Cardiac septum (tissue), 1 donor: ENCODE results near the gene OLA1. TPM values are rescaled to one million over a fixed set of nuclear protein-coding genes. Genes with fewer than 3 reads are reported as not detected.
"Not testable (repeated sequence)": the region's sequence is repeated elsewhere in the genome, so short reads cannot be mapped to it uniquely, and the experiment has no call there.

ENCODE experiments used
- DNase-seq: peaks from one replicate; pipeline ENCODE4 v3.0.0-alpha.2; 2020; ENCODE audit warnings: low spot score
- intact Hi-C: fragments of 100-400 bp; cut with DNase I; formaldehyde crosslinking; loops from one replicate; pipeline ENCODE4 v1.14.0; 2022
- long read RNA-seq: library from polyadenylated mRNA; unstranded; transcript quantifications from one replicate; pipeline ENCODE4 v2.0.0, GENCODE V29; 2021
- total RNA-seq: library from RNA; stranded (reverse); fragmentation: NEBNext Ultra II Directional; extraction: Animal tissue kit (Norgen Biotek cat#: 25700); gene quantifications from one replicate; pipeline ENCODE4 v1.2.1, GENCODE V29; 2021
- donor health status: DM: no; HTN: no; CAD: no.

OLA1 gene
- 51.2 TPM for total RNA-seq
- long read RNA-seq, full-length matches to known transcripts, result 61 of 64 reads
- long read RNA-seq, partial matches to known transcripts, result 1 of 64 reads
- long read RNA-seq, other reads (novel, unspliced or antisense), result 2 of 64 reads

DNA sequence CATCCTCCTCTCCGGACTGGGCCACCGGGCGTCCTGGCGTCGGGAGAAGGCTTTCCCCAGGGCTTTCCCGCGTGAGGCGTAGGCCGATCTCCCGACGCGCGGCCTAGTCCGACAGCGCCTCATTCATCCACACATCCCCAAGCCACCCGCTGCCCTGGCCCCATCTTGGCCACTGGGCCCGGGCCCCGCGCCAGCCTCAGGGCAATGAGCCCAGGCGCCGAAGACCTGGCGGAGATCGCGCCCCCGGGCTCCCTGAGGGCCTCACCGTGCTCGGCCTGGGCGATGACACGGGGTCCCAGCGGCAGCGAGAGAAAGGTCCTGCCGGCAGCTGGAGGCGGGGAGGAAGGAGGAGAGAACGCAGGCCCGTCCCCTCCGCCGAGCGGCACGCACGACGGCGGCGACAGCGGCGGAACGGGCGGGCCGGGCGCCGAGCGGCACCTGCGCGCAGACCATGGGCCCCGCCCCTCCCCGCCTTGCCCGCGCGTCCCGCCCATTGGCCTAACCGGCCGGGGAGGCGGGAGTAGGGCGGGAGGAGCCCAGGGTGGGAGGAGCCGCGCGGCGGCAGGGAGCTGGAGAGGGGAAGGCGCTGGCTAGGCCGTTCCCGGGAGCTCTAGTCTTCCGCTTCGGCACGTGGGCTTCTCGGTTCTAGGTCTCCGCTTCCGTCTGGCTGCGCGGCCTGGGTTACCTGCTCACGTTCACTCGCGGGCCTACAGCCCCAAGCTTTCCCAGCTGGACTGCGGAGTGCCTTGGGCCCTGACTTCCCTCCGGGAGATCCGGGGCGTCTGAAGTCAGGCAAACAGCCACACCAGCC, at the start of gene OLA1:
OLA1 (minus strand) TSS at position 346 of the 811 bp plus-strand sequence. CDS start 1,717 bp downstream, outside the sequence.
- intact Hi-C loops, result loop anchor here (2.0 to 10.0 kb wide), 2 partner anchors 86 to 214 kb away; partner anchors contain the start of gene SP9
- DNase-seq, result peak; percentile 97

DNA sequence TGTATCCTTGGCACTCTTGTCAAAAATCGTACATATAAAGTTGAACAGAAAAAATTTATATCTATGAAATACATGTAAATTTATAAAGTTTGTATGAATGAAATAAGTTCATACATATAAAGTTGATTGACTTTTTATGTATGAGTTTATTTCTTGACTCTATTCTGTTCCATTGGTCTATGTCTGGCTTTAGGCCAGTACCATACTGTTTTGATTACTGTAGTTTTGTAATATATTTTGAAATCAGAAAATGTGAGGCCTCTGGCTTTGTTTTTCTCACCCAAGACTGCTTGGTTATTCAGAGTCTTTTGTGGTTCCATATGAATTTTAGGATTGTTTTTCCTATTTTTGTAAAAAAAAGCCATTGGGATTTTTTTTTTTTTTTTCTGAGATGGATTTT, 44.6 kb upstream of the OLA1 start:
- intact Hi-C loops, result no loop called here
- no peak for DNase-seq

DNA sequence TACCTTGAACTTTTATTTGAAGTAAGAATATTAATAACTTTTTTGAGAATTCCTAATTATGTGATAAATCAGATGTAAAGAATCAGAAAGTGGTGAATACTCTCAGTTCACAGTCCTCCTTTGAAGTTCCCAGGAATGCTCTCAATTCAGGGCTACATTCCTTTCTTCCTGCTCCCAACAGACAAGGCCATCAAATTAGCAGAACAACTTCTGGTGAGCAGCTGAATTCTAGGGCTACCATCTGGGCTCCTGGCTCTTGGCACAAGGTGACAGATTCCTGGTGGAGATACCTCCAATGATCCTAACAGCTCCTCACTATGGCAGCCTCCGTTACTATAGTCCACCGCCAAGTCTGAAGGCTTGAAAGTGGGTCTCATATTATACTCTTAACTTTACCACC, 37.8 kb upstream of the OLA1 start:
- intact Hi-C loops, result no loop called here
- no peak for DNase-seq

DNA sequence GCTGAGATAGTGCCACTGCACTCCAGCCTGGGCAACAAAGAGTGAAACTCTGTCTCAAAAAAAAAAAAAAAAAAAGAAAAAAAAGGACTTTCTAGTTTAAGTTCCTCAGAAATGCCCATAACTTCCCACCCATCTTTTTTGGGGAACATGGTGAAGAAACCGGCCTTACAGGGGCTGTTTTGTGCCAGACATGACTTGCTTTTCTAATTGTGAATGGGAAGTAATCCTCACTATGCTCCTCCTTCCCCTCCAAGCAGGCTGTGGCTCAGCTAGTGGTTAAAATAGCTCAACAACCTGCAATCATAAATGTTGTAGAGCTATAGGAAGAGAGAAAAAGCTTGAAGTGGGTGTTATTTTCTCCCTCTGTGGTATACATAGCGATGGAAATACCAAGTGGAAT, 34.1 kb upstream of the OLA1 start:
- DNase-seq, result no peak
- intact Hi-C loops, result no loop called here

DNA sequence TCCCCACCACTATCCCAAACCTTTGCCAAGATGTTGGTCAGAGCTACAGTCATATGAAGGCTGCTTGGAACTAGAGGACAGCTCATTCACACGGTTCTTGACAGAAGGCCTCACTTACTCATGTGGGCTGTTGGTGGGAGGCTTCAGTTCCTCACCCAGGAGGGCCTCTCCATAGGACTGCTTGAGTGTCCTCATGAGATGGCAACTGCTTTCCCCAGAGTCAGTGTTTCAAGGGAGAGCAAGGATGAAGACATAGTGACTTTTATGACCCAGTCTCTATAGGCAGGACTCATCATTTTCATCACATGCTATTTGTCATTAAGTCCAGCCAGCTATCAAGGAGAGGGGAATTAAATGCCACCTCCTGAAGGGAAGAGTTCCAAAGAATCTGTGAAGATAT, 33.4 kb upstream of the OLA1 start:
- DNase-seq, result no peak
- intact Hi-C loops, result no loop called here

DNA sequence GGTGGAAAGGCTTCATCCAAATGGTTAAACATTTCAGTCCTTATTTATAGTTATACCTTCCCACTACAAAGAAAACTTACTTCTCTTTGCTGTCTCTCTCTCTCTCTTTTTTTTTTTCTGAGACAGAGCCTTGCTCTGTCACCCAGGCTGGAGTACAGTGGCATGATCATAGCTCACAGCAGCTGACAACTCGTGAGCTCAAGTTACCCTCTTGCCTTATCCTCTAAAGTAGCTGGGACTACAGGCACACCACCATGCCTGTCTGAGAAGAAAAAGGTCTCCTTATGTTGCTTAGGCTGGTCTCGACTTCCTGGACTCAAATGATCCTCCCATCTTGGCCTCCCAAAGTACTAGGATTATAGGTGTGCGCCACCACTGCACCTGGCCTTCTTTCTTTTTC, 32.3 kb upstream of the OLA1 start:
- intact Hi-C loops, result no loop called here
- no peak for DNase-seq

DNA sequence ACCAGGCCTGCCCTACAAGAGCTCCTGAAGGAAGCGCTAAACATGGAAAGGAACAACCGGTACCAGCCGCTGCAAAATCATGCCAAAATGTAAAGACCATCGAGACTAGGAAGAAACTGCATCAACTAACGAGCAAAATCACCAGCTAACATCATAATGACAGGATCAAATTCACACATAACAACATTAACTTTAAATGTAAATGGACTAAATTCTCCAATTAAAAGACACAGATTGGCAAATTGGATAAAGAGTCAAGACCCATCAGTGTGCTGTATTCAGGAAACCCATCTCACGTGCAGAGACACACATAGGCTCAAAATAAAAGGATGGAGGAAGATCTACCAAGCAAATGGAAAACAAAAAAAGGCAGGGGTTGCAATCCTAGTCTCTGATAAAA, 21.9 kb upstream of the OLA1 start:
- intact Hi-C loops, result not testable (repeated sequence)

DNA sequence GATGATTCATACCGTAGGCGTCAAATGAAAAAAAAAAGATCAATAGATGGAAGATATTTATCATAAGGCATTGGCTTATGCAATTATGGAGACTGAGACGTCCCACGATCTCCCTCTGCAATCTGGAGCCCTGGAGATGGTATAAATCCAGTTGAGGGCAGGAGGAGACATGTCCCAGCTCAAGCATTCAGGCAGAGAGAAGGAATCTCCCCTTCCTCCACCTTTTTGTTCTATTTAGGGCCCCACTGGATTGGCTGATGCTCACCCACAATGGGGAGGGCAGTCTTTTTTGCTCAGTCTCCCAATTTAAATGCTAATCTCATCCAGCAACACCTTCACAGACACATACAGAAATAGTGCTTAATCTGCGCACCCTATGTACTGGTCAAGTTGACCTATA, 18.0 kb upstream of the OLA1 start:
- no peak for DNase-seq
- intact Hi-C loops, result no loop called here

More for the DNA sequence above, 21.9 kb upstream of the OLA1 start:
- not testable (repeated sequence) for DNase-seq

DNA sequence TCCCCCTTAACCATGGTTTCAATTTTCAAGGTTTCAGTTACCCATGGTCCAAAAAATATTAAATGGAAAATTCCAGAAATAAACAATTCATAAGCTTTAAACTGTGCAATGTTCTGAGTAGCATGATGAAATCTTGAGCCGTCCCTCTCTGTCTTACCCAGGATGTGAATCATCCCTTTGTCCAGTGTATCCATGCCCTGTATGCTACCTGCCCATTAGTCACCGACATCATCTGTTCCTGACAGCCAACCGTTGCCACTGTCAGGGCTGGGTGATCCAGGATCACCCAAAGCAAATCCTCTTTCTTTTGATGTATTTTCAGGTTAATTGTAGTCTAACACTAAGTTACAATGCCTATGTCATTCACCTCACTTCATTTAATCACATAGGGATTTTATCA, 15.7 kb upstream of the OLA1 start:
- DNase-seq, result no peak
- intact Hi-C loops, result no loop called here

DNA sequence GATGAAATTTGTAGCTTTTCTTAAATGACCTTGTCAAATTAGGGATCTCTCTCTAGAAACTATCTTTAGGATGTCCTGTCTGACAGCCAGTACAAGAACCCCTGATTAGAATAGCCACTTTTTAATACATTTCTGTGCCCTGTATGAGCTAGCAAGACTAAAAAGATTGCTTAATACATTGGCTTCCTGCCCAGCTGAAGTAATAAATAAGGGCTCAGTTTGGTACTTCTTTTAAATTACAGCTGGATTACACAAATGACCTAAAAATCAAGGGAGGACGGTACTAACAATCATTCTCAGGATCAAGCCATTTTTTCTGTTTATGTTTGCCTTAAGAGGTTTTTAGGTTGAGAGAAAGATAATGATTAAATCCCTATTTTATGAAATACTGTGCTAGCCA, 11.6 kb upstream of the OLA1 start:
- DNase-seq, result no peak
- intact Hi-C loops, result no loop called here

DNA sequence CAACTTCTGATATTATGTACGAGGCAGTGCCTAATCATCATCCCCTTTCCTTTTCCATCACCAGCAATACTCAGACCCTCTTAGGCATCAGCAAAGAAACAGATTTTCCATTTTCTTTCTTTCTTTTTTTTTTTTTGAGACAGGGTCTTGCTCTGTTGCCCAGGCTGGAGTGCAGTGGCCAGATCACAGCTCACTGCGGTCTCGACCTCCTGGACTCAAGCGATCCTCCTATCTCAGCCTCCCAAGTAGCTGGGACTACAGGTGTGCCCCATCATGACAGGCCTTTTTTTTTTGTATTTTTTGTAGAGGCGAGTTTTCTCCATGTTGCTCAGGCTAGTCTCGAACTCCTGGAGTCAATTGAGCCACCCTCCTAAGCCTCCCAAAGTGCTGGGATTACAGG, 5.9 kb upstream of the OLA1 start:
- DNase-seq, result no peak
- intact Hi-C loops, result no loop called here

DNA sequence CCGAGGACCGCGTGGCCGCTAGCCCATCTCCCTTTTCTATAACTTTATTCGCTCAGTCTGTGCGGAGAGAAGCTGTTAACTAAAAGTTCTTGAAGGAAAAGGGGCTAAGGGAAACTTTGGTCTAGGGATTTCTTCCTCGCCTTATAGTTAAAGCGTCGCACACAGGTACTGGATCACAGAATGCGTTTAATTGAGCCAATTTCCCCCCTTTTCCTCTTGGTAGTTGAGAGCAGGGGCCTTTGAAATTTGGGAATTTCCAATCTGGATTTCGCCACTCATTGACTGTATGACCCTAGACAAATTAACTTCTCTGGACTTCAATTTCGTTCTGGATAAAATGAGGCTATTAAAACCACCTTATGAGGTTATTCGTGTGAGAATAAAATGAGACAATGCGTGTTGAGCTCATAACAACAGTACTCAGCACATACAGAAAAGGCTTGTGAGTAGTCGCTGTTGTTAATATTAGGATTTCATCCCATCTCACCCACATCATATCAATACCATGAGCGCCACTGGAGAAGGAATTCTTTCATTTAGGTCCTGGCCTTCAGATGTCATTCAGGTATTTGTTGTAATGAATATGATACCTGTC, 763 bp upstream of the OLA1 start:
- intact Hi-C loops, result loop anchor here (2.0 to 10.0 kb wide), 2 partner anchors 86 to 214 kb away; partner anchors contain the start of gene SP9
- DNase-seq, result no peak

DNA sequence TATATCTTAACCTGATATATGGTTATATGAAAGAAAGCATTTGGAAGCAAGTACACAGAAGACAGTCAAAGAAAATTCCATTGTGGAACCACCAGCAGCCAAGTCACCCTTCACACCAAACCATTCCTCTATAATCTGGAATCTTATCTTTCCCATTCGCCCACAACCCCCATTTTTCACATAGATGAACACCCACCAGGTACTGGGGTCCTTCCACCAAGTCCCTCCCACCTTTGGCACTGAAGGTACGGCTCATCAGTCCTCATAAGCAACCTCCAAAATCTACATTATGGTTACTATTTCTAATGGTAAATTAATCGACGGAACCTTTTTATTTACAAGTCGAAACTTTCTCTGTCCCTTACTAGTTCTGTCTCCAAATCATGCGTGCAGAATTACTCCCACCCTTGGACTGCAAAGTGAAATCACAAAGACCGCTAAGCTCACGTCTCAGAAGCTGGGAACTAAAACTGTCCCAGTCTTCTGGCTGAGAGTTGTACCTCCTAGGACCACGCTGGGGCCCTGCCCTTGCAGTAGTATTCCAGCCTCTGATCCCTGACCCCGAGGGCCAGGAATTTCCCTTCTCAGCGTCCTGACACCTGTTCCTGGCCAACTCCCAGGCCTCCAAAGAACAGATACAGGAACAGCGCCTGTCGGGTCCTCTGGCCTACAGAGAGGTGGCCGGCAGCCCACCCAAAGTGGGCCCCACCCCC, 702 bp downstream of the OLA1 start:
- intact Hi-C loops, result loop anchor here (2.0 to 10.0 kb wide), 2 partner anchors 87 to 213 kb away; partner anchors contain the start of gene SP9
- DNase-seq, result no peak

DNA sequence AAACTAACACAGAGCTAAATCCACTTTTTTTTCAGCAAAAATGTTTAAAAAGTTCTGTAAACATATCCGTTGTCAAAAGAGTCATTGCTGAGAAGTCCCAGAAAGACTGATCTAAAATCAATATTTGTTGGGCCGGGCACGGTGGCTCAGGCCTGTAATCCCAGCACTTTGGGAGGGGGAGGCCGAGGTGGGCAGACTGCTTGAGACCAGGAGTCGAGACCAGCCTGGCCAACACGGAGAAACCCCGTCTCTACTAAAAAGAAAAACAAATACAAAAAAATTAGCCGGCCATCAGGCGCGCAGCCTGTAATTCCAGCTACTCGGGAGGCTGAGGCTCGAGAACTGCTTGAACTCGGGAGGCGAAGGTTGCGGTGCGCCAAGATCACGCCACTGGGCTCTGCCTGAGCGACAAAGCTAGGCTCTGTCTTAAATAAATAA, 1.4 kb downstream of the OLA1 start:
- DNase-seq, result no peak
- intact Hi-C loops, result loop anchor here (10.0 kb wide), 1 partner anchor 212 kb away; no protein-coding TSS in a partner anchor

DNA sequence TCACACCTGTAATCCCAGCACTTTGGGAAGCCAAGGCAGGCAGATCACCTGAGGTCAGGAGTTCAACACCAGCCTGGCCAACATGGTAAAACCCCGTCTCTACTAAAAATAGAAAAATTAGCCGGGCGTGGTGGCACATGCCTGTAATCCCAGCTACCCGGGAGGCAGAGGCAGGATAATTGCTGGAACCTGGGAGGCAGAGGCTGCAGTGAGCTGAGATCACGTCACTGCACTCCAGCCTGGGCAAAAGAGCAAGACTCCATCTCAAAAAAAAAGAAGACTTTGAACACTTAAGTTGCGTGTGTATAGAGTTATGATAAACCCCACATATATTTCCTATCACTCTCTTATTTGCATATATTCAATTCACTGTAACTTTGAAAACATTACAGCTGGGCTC, 2.7 kb downstream of the OLA1 start:
- intact Hi-C loops, result loop anchor here (10.0 kb wide), 1 partner anchor 211 kb away; no protein-coding TSS in a partner anchor
- DNase-seq, result not testable (repeated sequence)

DNA sequence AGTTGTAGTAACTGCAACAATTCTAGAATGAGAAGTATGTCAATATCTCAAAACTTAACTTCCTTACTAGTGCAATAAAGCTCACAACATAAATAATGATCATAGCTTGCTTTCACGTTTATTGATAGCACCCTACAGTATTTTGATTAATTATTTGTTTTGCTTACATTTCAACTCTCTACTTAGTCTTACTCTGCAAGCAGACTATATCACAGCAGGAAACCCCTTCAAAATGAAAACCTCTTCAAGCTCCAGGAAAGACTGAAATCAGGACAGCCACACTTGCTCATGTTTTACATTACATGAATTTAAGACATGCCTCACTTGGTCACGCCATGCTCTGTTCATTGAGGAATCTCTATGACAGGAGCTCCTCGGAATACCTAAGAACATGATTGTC, 3.3 kb downstream of the OLA1 start:
- DNase-seq, result no peak
- intact Hi-C loops, result loop anchor here (10.0 kb wide), 1 partner anchor 210 kb away; no protein-coding TSS in a partner anchor

DNA sequence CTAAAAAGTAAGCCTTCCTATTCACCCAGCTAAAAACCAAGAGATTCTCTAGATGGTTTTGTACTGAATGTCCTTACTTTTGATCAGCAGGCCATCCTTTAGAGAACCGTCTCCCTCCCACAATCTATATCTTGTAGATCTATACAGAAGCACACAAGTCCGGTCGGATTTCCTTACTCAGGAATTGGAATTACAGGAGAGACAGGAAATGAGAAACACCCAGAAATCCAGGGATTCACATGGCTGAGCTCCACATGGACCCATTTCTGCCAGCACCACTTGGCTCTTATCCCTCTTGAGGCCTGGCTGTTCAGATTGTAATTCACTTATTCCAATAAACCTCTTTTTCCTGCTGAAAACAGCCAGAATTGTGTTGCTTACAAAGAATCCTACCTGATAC, 4.5 kb downstream of the OLA1 start:
- intact Hi-C loops, result loop anchor here (10.0 kb wide), 1 partner anchor 209 kb away; no protein-coding TSS in a partner anchor
- DNase-seq, result no peak

DNA sequence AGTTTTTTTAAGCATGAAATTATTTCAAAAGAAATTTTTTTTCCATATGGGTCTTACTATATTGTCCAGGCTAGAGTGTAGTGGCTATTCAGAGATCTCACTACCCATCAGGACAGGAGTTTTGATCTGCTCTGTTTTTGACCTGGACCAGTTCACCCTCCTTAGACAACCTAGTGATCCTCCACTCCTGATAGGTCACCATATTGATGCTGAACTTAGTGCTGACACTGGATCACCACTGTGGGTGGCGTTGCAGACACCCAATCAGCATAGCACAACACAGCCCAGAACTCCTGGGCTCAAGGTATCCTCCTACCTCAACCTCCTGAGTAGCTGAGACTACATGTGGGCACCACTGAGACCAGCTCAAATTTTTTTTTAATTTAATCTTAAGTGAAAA, 8.2 kb downstream of the OLA1 start:
- intact Hi-C loops, result loop anchor here (10.0 kb wide), 1 partner anchor 205 kb away; no protein-coding TSS in a partner anchor
- no peak for DNase-seq

DNA sequence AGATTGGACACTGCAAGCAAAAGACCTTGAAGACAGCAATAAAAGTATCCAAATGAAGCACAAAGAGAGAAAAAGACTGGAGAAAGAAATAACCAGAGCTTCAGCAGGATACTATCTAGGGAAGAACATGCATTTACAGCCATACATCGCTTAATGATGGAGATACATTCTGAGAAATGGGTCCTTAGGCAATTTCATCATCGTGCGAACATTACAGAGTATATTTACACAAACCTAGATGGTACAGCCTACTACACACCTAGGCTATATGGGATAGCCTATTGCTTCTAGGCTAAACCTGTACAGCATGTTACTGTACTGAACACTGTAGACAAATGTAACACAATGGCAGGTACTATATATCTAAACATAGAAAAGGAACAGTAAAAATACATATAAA, 11.9 kb downstream of the OLA1 start:
- intact Hi-C loops, result no loop called here
- no peak for DNase-seq

DNA sequence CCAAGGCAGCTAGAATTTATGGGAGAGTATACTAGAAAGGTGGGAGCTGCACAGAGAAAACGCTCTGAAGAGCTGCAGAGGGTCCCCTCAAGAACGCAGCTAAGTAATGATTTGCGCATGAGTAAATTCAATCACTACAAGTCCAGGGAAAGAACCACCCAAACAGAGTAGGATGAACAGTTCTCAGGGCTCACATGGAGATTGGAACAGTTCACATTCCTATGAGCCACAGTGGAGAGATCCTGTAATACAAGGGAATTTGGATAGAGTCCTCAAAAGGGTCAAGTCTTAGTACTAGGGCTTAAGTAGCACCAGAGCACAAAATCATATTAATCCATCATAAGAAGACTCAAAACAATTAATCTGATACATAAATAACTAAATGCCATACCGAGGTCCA, 12.7 kb downstream of the OLA1 start:
- DNase-seq, result no peak
- intact Hi-C loops, result no loop called here
